ENCODE results near the gene FGD6.

- no peak for TF ChIP-seq CTCF (optimal IDR thresholded peaks at IDR 0.05 in 1 of 3, IDR thresholded peaks at IDR 0.05 in 1 of 3, conservative IDR thresholded peaks at IDR 0.05 in 1 of 3; ENCODE audit: extremely low read depth in 1 of 3, insufficient read depth in 2 of 3, low read length in 3 of 3)
- TF ChIP-seq EZH2 (IDR thresholded peaks at IDR 0.05; ENCODE audit: low read length), result no peak
These were observed 156.3 kb downstream of the FGD6 start for GRCh38 chr12:95060951-95061350.

All from keratinocyte (primary cell).